IMR-90 (cell line): ENCODE results near the gene TTC7B. TPM values are rescaled to one million over a fixed set of nuclear protein-coding genes. Genes with fewer than 3 reads are reported as not detected.

Experiments used
- ATAC-seq: fragments of 200-7000 bp; cut with Tn5 transposase; 2 replicates; pipeline ENCODE4 v1.9.1; 2020; ENCODE audit warnings: low read depth, mild to moderate bottlenecking, moderate library complexity
- BruUV-seq: library from RNA; stranded (reverse); fragments of 400-500 nt; replicated peaks from 2 replicates; lab custom pipeline; 2021; lab: Mats Ljungman, UMichigan
- CTCF ChIA-PET: fragments of 300-600 bp; formaldehyde crosslinking; extraction: SDS; loops from one replicate; lab custom pipeline; 2021; ENCODE audit warnings: antibody characterized with exemption; lab: Yijun Ruan, JAX
- POLR2A ChIA-PET: fragments of 300-600 bp; sonication (Branson Sonifier 250); formaldehyde crosslinking; loops from one replicate; lab custom pipeline; 2022; ENCODE audit warnings: antibody characterized with exemption; ENCODE audit not compliant: unreplicated experiment; lab: Charles Lee
- DNase-seq: peaks from one replicate; pipeline ENCODE4 v3.0.0; 2013
- H2AFZ ChIP-seq: replicated peaks from 2 replicates; pipeline ENCODE3; 2013; ENCODE audit warnings: low read length, mild to moderate bottlenecking; ENCODE audit not compliant: poor library complexity
- H2AK5ac ChIP-seq: 2 replicates; pipeline ENCODE4 v1.6.1; 2013; ENCODE audit warnings: low read depth, low read length, inconsistent platforms
- H2AK9ac ChIP-seq: replicated peaks from 2 replicates; pipeline ENCODE3; 2013; ENCODE audit warnings: mild to moderate bottlenecking, low read depth, low read length, moderate library complexity; ENCODE audit not compliant: poor library complexity
- H2BK120ac ChIP-seq: 2 replicates; pipeline ENCODE4 v1.6.1; 2013; ENCODE audit warnings: low read depth, low read length, inconsistent platforms
- H2BK15ac ChIP-seq: 3 replicates; pipeline ENCODE4 v1.6.1; 2013; ENCODE audit warnings: low read depth, low read length, inconsistent platforms
- H2BK20ac ChIP-seq: 2 replicates; pipeline ENCODE4 v1.6.1; 2013; ENCODE audit warnings: low read depth, mild to moderate bottlenecking, inconsistent platforms, low read length, moderate library complexity
- H2BK5ac ChIP-seq: 2 replicates; pipeline ENCODE4 v1.6.1; 2013; ENCODE audit warnings: mild to moderate bottlenecking, low read depth, low read length, inconsistent platforms; ENCODE audit not compliant: poor library complexity, severe bottlenecking
- H3K14ac ChIP-seq: replicated peaks from 2 replicates; pipeline ENCODE4 v1.6.1; 2013; ENCODE audit warnings: low read depth, low read length, inconsistent platforms
- H3K18ac ChIP-seq: 2 replicates; pipeline ENCODE4 v1.6.1; 2013; ENCODE audit warnings: low read depth, low read length, control low read depth
- H3K23ac ChIP-seq: 2 replicates; pipeline ENCODE4 v1.6.1; 2013; ENCODE audit warnings: low read depth, low read length, inconsistent platforms
- H3K27ac ChIP-seq: 2 replicates; pipeline ENCODE4 v1.5.1; 2013; ENCODE audit warnings: mild to moderate bottlenecking, control low read depth, low read length; ENCODE audit not compliant: insufficient read depth
- H3K27me3 ChIP-seq: 2 replicates; pipeline ENCODE4 v1.6.1; 2013; ENCODE audit warnings: low read length; ENCODE audit not compliant: control insufficient read depth, insufficient read depth
- H3K36me3 ChIP-seq: 2 replicates; pipeline ENCODE4 v1.6.1; 2013; ENCODE audit warnings: low read length, mixed read lengths; ENCODE audit not compliant: control insufficient read depth, insufficient read depth
- H3K4ac ChIP-seq: 2 replicates; pipeline ENCODE4 v1.6.1; 2013; ENCODE audit warnings: low read depth, low read length, inconsistent platforms
- H3K4me1 ChIP-seq: 2 replicates; pipeline ENCODE4 v1.6.1; 2013; ENCODE audit warnings: low read length, mixed read lengths; ENCODE audit not compliant: control insufficient read depth, insufficient read depth
- H3K4me2 ChIP-seq: 2 replicates; pipeline ENCODE4 v1.6.1; 2013; ENCODE audit warnings: low read depth, mild to moderate bottlenecking, control low read depth, low read length, moderate library complexity
- H3K4me3 ChIP-seq: 2 replicates; pipeline ENCODE4 v1.5.1; 2013; ENCODE audit warnings: low read depth, mild to moderate bottlenecking, control low read depth, low read length, moderate library complexity; ENCODE audit not compliant: insufficient read depth
- H3K56ac ChIP-seq: 2 replicates; pipeline ENCODE4 v1.6.1; 2013; ENCODE audit warnings: low read length, inconsistent platforms; ENCODE audit not compliant: insufficient read depth; ENCODE audit errors: extremely low read depth
- H3K79me1 ChIP-seq, 2 experiments: 2 replicates each; pipeline ENCODE4 v1.6.1; 2013; ENCODE audit warnings: low read length in 2 of 2, inconsistent platforms in 1 of 2, low read depth in 1 of 2
- H3K9ac ChIP-seq: 2 replicates; pipeline ENCODE4 v1.6.1; 2013; ENCODE audit warnings: low read depth, low read length, control low read depth
- H3K9me1 ChIP-seq: 2 replicates; pipeline ENCODE4 v1.6.1; 2013; ENCODE audit warnings: low read length, inconsistent platforms; ENCODE audit not compliant: insufficient read depth
- H3K9me3 ChIP-seq: 2 replicates; pipeline ENCODE4 v1.6.1; 2013; ENCODE audit warnings: low read length; ENCODE audit not compliant: control insufficient read depth, insufficient read depth
- H4K20me1 ChIP-seq: 2 replicates; pipeline ENCODE4 v1.6.1; 2013; ENCODE audit warnings: low read length, inconsistent platforms; ENCODE audit not compliant: insufficient read depth
- H4K5ac ChIP-seq: 2 replicates; pipeline ENCODE4 v1.6.1; 2013; ENCODE audit warnings: mild to moderate bottlenecking, low read depth, low read length, control low read depth
- H4K8ac ChIP-seq, 2 experiments: 2 replicates each; pipeline ENCODE4 v1.6.1; 2013; ENCODE audit warnings: low read depth in 2 of 2, low read length in 2 of 2, control low read depth in 1 of 2, inconsistent platforms in 1 of 2
- H4K91ac ChIP-seq: 2 replicates; pipeline ENCODE4 v1.6.1; 2013; ENCODE audit warnings: low read depth, low read length, inconsistent platforms; ENCODE audit not compliant: insufficient read depth
- BHLHE40 ChIP-seq: fragments of 150-350 bp; IDR thresholded peaks from 2 replicates; pipeline ENCODE4 v1.6.1; 2016; ENCODE audit warnings: mild to moderate bottlenecking, low read depth, low read length
- CEBPB ChIP-seq: IDR thresholded peaks from 2 replicates; pipeline ENCODE4 v1.6.1; 2012; ENCODE audit warnings: low read depth, low read length, improper control_type of control experiment
- CHD1 ChIP-seq: IDR thresholded peaks from 2 replicates; pipeline ENCODE4 v1.6.1; 2012; ENCODE audit warnings: low read depth, low read length, improper control_type of control experiment
- CTCF ChIP-seq: conservative IDR thresholded peaks from 2 replicates; pipeline ENCODE4 v1.5.1; 2012; ENCODE audit warnings: mild to moderate bottlenecking, low read depth, low read length, improper control_type of control experiment
- ELK1 ChIP-seq: fragments of 150-350 bp; IDR thresholded peaks from 2 replicates; pipeline ENCODE4 v1.6.1; 2016; ENCODE audit warnings: low read depth, mild to moderate bottlenecking, low read length, moderate library complexity, borderline replicate concordance
- FOS ChIP-seq: fragments of 150-350 bp; IDR thresholded peaks from 2 replicates; pipeline ENCODE4 v1.6.1; 2016; ENCODE audit warnings: low read depth, low read length
- MAFK ChIP-seq: IDR thresholded peaks from 2 replicates; pipeline ENCODE4 v1.6.1; 2012; ENCODE audit warnings: low read depth, low read length, improper control_type of control experiment
- MAZ ChIP-seq: IDR thresholded peaks from 2 replicates; pipeline ENCODE4 v1.6.1; 2012; ENCODE audit warnings: low read depth, mild to moderate bottlenecking, low read length, improper control_type of control experiment, moderate library complexity, borderline replicate concordance
- MXI1 ChIP-seq: IDR thresholded peaks from 2 replicates; pipeline ENCODE4 v1.6.1; 2012; ENCODE audit warnings: low read depth, mild to moderate bottlenecking, low read length, moderate library complexity, borderline replicate concordance
- NFE2L2 ChIP-seq: fragments of 150-350 bp; IDR thresholded peaks from 2 replicates; pipeline ENCODE4 v1.6.1; 2016; ENCODE audit warnings: low read depth, mild to moderate bottlenecking, low read length
- POLR2A ChIP-seq: IDR thresholded peaks from 2 replicates; pipeline ENCODE4 v1.6.1; 2012; ENCODE audit warnings: mild to moderate bottlenecking, low read depth, low read length
- RAD21 ChIP-seq: IDR thresholded peaks from 2 replicates; pipeline ENCODE4 v1.6.1; 2012; ENCODE audit warnings: low read length, improper control_type of control experiment
- RCOR1 ChIP-seq: IDR thresholded peaks from 2 replicates; pipeline ENCODE4 v1.6.1; 2012; ENCODE audit warnings: mild to moderate bottlenecking, low read length, improper control_type of control experiment; ENCODE audit not compliant: insufficient replicate concordance
- RFX5 ChIP-seq: IDR thresholded peaks from 2 replicates; pipeline ENCODE4 v1.8.0; 2012; ENCODE audit warnings: low read depth, mild to moderate bottlenecking, low read length, moderate library complexity
- SMC3 ChIP-seq: fragments of 150-350 bp; IDR thresholded peaks from 2 replicates; pipeline ENCODE4 v1.6.1; 2016; ENCODE audit warnings: low read depth, mild to moderate bottlenecking, antibody characterized with exemption, low read length, moderate library complexity
- USF2 ChIP-seq: fragments of 150-350 bp; IDR thresholded peaks from 2 replicates; pipeline ENCODE4 v1.6.1; 2017; ENCODE audit warnings: mild to moderate bottlenecking, antibody characterized with exemption, low read length, low read depth
- WGBS, 2 experiments: methylation state at CpG; one replicate each; pipeline versions ENCODE4 v1.1.5 to v1.1.7; 2013; ENCODE audit warnings: missing lambda C conversion rate in 2 of 2; ENCODE audit not compliant: insufficient read length in 1 of 2; ENCODE audit errors: extremely low coverage in 2 of 2; 5-methylcytosine and 5-hydroxymethylcytosine counted together
- dilution Hi-C: fragments of 300-500 bp; cut with HindIII; formaldehyde crosslinking; loops from one replicate; pipeline ENCODE4 v1.14.3; 2018; ENCODE audit warnings: low sequenced_read_pairs; ENCODE audit not compliant: unreplicated experiment
- in situ Hi-C: fragments of 300-500 bp; cut with MboI; formaldehyde crosslinking; loops from 3 replicates; pipeline ENCODE4 v1.14.3; 2019; ENCODE audit warnings: low sequenced_read_pairs, inconsistent platforms, mixed read lengths
- intact Hi-C: fragments of 100-400 bp; cut with micrococcal nuclease; formaldehyde crosslinking; loops from 2 replicates; pipeline ENCODE4 v1.10.0; 2022
- polyA plus RNA-seq, 3 experiments: library from polyadenylated mRNA; depleted of rRNA; stranded (reverse); fragments of >200 nt; gene quantifications; 2 replicates each; pipeline ENCODE4 v1.2.3, GENCODE V29; 2012; ENCODE audit warnings: low replicate concordance in 1 of 3
- total RNA-seq: library from RNA; depleted of rRNA; stranded (reverse); fragments of >200 nt; gene quantifications from 2 replicates; pipeline ENCODE4 v1.2.3, GENCODE V29; 2012

Gene TTC7B
- total and polyA plus RNA-seq, 2 of the 4 experiments (the other 2 are of a cell fraction) = 18.1 to 35.3 TPM

- POLR2A ChIA-PET = no interaction called here
- H3K18ac ChIP-seq = no peak overlapping the region
- dilution Hi-C loops (no loop called here), in situ Hi-C loops (no loop called here), intact Hi-C loops (no loop called here)
- CTCF ChIA-PET = no interaction called here
- TF ChIP-seq POLR2A (no peak), RAD21 (no peak), CEBPB (no peak), FOS (no peak), NFE2L2 (no peak), BHLHE40 (no peak), MAFK (no peak), ELK1 (no peak), SMC3 (no peak), RCOR1 (no peak), CHD1 (no peak), USF2 (no peak), RFX5 (no peak), MXI1 (no peak), MAZ (no peak), CTCF (no peak)
- H3K36me3 ChIP-seq = peaks cover 6% of the 10 kb centered on the region; the same call in 1 of the 2 replicates
- no peak overlapping the region for H2BK5ac ChIP-seq
- no peak overlapping the region for H4K91ac ChIP-seq
- no peak overlapping the region for H2BK20ac ChIP-seq
- no peak overlapping the region for H3K4me2 ChIP-seq
- ATAC-seq = no peak
- no peaks in the 10 kb centered on the region for H3K9me3 ChIP-seq
- H3K14ac ChIP-seq = no peak overlapping the region
- DNase-seq = no peak
- no peak overlapping the region for H3K4me3 ChIP-seq
- no peak overlapping the region for H3K23ac ChIP-seq
- H2AK9ac ChIP-seq = no peak overlapping the region
- H3K4ac ChIP-seq = no peak overlapping the region
- no peaks in the 10 kb centered on the region for H3K27me3 ChIP-seq
- no peak overlapping the region for H3K27ac ChIP-seq
- H4K20me1 ChIP-seq = no peaks in the 10 kb centered on the region
- no peak overlapping the region for H2AFZ ChIP-seq
- no peak overlapping the region for H2BK120ac ChIP-seq
- H3K79me1 ChIP-seq = no peaks in the 10 kb centered on the region
- WGBS, 2 experiments = 100% methylated on average over 1 of the region's 10 CpGs; no CpG with 5 or more reads in 1 of the 2 experiments
- H3K4me1 ChIP-seq = no peaks in the 10 kb centered on the region; the same call in 1 of the 2 replicates
- H4K8ac ChIP-seq = no peak overlapping the region
- H3K56ac ChIP-seq = no peak overlapping the region
- H2BK15ac ChIP-seq = no peak overlapping the region
- no peak overlapping the region for H2AK5ac ChIP-seq
- BruUV-seq = no TSS peak
- H3K9ac ChIP-seq = no peak overlapping the region
- no peak overlapping the region for H4K5ac ChIP-seq
- no peaks in the 10 kb centered on the region for H3K9me1 ChIP-seq
These were observed 205.7 kb downstream of the TTC7B start for GRCh38 chr14:90610346-90611040.
